ENCODE measurements around the gene RYR1.
"Not testable (repeated sequence)": the region's sequence is repeated elsewhere in the genome, so short reads cannot be mapped to it uniquely, and the experiment has no call there.

RYR1 gene

DNA sequence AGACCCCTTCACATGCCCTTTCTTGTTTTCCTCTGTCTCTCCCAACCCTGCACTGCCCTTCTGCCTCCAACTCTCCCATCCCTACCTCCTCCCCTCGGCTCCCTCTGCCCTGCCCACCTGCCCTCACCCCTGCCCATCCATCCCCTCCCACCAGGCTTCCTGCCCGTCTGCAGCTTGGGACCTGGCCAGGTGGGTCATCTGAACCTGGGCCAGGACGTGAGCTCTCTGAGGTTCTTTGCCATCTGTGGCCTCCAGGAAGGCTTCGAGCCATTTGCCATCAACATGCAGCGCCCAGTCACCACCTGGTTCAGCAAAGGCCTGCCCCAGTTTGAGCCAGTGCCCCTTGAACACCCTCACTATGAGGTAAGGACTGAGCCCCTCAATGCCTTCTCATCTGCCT lies 35.7 kb downstream of the RYR1 start:
- TF ChIP-seq, protein P1, sequence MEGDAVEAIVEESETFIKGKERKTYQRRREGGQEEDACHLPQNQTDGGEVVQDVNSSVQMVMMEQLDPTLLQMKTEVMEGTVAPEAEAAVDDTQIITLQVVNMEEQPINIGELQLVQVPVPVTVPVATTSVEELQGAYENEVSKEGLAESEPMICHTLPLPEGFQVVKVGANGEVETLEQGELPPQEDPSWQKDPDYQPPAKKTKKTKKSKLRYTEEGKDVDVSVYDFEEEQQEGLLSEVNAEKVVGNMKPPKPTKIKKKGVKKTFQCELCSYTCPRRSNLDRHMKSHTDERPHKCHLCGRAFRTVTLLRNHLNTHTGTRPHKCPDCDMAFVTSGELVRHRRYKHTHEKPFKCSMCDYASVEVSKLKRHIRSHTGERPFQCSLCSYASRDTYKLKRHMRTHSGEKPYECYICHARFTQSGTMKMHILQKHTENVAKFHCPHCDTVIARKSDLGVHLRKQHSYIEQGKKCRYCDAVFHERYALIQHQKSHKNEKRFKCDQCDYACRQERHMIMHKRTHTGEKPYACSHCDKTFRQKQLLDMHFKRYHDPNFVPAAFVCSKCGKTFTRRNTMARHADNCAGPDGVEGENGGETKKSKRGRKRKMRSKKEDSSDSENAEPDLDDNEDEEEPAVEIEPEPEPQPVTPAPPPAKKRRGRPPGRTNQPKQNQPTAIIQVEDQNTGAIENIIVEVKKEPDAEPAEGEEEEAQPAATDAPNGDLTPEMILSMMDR (IDR thresholded peaks at IDR 0.05; ENCODE audit: control insufficient read depth, extremely low read depth, insufficient read depth), result no peak

DNA sequence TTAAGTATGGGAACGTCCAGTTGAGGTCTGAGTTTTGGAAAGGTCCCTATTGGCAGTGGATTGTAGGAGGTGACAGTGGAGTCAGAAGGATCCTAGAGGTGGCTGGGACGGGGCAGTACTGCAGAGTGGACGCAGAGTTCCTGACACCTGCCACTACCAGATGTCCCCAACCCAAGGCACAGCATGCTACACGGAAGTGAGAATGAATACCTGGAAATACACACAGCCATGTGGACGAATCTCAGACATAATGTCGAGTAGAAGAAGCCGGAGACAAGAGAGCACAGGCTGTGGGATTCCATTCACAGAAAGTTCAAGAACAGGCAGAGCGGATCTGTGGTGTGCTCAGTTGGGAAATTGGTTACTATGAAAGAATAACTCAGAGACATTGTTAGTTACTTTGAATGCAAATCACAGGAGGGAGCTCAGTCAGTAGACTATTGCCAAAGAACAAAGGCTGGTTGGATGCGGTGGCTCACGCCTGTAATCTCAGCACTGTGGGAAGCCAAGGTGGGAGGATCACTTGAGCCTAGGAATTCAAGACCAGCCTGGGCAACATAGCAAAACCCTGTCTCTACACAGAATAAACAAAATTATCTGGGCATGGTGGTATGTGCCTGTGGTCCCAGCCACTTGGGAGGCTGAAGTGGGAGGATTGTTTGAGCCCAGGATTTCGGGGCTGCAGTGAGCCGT lies 37.4 kb downstream of the RYR1 start:
- no peak overlapping the region for H3K4me3 ChIP-seq (ENCODE audit: low read depth, low read length)
- TF ChIP-seq, protein P1 (IDR thresholded peaks at IDR 0.05; ENCODE audit: control insufficient read depth, extremely low read depth, insufficient read depth), result no peak
- no peak for DNase-seq (ENCODE audit: low read depth)

More for the DNA sequence above, 35.7 kb downstream of the RYR1 start:
- DNase-seq (ENCODE audit: low read depth), result no peak
- H3K4me3 ChIP-seq (ENCODE audit: low read depth, low read length), result no peak overlapping the region

DNA sequence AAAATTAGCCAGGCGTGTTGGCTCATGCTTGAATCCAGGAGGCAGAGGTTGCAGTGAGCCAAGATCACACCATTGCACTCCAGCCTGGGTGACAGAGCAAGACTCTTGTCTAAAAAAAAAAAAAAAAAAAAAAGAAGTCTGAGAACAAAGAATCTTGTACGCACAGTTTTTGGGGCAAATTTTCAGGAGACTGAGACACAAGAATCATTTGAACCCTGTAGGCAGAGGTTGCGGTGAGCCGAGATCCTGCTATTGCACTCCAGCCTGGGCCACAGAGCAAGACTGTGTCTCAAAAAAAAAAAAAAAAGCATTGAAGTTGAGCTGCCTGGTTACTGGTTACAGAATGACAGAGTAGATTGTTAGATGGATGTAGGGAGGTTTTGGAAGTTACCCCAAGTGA lies 39.2 kb downstream of the RYR1 start:
- H3K4me3 ChIP-seq (ENCODE audit: low read depth, low read length); DNase-seq (ENCODE audit: low read depth): not testable (repeated sequence)

DNA sequence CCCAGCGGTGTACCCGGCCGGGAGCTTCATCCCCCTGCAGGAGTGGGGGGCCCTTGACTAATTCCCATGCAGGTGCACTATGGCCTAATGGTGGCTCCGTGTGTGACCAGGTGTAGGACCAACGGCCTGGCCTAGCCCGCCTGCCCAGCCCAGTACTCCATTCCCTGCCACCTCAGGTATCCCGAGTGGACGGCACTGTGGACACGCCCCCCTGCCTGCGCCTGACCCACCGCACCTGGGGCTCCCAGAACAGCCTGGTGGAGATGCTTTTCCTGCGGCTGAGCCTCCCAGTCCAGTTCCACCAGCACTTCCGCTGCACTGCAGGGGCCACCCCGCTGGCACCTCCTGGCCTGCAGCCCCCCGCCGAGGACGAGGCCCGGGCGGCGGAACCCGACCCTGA lies 39.7 kb downstream of the RYR1 start:
- H3K4me3 ChIP-seq (ENCODE audit: low read depth, low read length), result no peak overlapping the region
- TF ChIP-seq, protein P1 (IDR thresholded peaks at IDR 0.05; ENCODE audit: control insufficient read depth, extremely low read depth, insufficient read depth), result no peak
- no peak for DNase-seq (ENCODE audit: low read depth)

DNA sequence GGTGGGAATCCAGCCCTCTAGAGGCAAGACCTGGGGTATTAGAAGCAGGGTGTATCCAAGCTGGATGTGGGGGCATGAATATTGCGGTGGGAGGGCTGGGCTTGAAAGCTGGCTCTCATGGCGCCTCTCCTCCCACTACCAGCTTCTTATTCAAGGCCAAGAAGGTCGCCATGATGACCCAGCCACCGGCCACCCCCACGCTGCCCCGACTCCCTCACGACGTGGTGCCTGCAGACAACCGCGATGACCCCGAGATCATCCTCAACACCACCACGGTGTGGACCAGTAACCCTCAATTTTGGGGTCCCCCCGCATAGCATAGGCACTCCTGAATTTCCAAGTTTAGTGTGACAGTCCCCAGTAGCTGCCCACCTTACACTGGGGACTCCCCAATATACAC lies 41.7 kb downstream of the RYR1 start:
- TF ChIP-seq, protein P1 (IDR thresholded peaks at IDR 0.05; ENCODE audit: control insufficient read depth, extremely low read depth, insufficient read depth), result no peak
- no peak for DNase-seq (ENCODE audit: low read depth)
- no peak overlapping the region for H3K4me3 ChIP-seq (ENCODE audit: low read depth, low read length)

DNA sequence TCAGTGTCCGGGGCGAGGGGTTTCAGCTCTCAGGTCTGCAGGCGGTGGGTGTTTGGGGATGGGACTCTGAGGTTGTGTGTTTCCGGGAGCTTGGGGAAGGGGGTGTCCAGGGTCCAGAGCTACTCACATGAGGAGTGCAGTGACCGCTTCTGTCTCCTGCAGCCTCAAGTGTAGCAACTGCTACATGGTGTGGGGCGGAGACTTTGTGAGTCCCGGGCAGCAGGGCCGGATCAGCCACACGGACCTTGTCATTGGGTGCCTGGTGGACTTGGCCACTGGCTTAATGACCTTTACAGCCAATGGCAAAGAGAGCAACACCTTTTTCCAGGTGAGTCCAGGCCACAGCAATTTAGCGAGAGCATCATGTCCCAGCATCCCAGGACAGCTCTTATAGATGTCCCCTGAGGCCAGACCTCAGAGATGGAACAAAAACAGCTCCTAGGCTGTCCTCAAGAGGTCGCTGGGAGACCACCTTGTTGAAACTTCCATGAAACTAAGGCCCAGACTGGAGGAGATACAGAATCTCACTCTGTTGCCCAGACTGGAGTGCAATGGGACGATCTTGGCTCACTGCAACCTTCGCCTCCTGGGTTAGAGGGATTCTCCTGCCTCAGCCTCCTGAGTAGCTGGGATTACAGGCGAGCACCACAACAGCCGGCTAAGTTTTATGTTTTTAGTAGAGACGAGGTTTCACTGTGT lies 44.9 kb downstream of the RYR1 start:
- no peak overlapping the region for H3K4me3 ChIP-seq (ENCODE audit: low read depth, low read length)
- TF ChIP-seq, protein P1 (IDR thresholded peaks at IDR 0.05; ENCODE audit: control insufficient read depth, extremely low read depth, insufficient read depth), result 0 out of 2 replicates have a peak, but pooled peaks have one; percentile 11
- DNase-seq (ENCODE audit: low read depth), result no peak

DNA sequence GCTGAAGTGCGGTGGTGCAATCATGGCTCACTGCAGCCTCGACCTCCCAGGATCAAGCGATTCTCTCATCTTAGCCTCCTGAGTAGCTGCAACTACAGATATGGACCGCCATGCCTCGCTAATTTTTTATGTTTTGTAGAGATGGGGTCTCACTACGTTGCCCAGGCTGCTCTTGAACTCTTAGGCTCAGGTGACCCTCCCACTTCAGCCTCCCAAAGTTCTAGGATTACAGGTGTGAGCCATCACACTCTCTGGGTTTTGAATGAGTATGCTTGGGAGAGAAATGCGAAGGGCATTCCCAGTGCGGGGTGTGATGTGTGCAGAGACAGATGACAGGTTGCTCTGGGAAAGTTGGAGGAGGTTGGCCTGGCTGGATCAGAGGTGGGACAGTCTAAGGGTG lies 49.0 kb downstream of the RYR1 start:
- no peak overlapping the region for H3K4me3 ChIP-seq (ENCODE audit: low read depth, low read length)
- TF ChIP-seq, protein P1 (IDR thresholded peaks at IDR 0.05; ENCODE audit: control insufficient read depth, extremely low read depth, insufficient read depth), result no peak

More for the DNA sequence above, 49.0 kb downstream of the RYR1 start:
- no peak for DNase-seq (ENCODE audit: low read depth)
